Measurements from ENCODE around the gene CAPN1.
A peak's percentile ranks its signal among the peaks of the same experiment; 100 is the strongest.

Gene CAPN1

DNA sequence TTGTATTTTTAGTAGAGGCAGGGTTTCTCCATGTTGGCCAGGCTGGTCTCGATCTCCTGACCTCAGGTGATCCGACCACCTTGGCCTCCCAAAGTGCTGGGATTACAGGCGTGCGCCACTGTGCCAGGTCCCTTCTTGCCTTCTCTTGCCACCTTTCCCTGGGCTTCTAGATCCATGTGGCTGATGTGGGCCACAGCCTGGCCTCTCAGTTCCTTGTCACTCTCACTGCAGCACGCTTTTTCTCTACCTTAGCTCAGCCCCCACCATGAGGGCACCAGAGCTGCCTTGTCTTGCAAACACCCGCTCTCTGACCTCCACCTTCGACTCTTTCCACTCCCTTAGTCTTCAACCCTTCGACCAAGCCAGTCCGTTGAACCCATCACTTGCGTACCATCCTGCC, 7.5 kb downstream of the CAPN1 start:
- DNase-seq (ENCODE audit: low spot score), result no peak

DNA sequence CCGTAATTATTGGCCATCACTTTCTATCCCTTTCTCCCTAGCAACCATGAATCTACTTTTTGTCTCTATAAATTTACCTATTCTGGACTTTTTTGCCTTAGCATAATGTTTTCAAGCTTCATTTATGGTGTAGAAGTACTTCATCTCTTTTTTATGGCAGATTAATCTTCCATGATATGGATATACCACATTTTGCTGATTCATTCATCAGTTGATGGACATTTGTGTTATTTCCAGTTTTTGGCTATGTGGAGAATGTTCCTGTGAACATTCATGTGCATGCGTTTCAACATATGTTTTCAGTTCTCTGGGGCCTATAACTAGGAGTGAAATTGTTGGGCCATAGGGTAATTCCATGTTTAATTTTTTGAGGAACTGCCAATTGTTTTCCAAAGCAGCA, 12.8 kb downstream of the CAPN1 start:
- DNase-seq (ENCODE audit: low spot score), result no peak

DNA sequence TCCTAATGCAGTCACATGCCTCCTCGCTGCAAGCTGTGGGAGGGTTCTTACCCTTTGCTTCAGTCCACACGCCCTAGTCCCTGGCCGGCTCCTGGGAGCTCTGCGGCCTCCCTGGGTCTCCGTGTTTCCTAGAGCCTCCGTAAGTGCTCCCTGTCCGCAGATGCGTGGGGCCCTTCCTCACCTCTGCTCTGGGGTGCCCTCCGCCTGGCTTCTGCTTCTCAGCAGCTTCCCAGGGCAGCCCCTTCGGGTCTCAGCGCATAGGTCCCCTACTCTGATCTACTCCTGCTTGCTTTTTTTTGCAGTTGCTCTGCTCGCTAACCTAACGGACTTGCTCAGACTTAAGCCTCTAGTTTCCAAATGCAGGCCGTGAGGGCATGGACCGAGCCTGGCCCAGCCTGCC, 22.4 kb downstream of the CAPN1 start:
- no peak for DNase-seq (ENCODE audit: low spot score)

DNA sequence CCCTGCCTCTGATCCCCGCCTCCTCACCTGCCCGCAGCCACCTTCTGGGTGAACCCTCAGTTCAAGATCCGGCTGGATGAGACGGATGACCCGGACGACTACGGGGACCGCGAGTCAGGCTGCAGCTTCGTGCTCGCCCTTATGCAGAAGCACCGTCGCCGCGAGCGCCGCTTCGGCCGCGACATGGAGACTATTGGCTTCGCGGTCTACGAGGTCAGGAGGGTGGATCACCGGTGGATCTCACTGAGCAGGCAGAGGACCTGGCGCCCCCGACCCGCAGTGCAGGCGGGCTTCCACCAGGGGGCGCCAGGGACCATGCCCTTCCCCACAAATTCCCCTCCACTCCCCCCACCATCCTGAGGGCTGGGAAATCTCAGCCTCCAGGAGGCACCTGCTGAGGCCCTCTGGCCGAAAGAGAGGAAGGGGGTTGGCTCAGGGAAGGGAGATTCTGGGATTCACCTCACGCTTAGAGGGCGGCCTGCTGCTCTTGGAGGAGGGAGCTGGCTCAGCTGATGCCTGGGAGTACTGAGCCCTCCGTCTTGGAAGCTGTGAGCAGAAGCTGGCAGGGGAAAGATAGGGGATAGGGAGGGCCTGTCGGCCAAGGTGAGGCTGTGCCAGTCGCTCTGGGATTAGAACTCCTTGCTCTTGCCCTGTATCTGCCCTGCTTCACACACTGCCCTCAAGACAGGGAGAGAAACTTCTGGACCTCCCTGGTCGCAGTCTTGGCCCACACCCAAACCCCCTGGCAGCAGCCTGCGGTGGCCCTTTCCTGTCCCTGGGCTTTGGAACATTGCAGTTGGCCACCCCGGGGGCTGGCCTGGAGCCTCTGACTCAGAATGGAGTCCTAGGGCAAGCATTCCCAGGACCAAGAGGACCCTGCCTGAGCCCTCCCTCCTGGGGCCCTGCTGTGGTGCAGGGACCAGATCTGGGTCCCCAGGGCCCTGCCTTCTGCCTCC, 23.2 kb downstream of the CAPN1 start:
- peak; percentile 67 for DNase-seq (ENCODE audit: low spot score)

DNA sequence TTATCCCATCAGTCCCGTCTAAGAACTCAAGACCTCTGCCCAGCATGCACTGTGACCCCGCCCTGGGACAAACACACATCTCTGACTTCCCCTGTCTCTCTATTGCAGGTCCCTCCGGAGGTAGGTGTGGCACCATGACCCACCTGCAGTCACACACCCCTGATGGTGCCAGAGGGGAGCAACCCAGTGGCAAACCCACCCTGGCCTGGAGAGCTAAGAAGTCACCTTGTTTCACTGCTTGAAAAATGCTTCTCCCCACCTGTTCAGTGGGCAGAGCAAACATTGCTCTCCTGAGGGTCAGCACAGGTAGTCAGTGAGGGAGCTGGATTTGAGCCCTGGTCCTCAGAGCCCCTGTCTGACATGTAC, 23.9 kb downstream of the CAPN1 start:
- DNase-seq (ENCODE audit: low spot score), result no peak

DNA sequence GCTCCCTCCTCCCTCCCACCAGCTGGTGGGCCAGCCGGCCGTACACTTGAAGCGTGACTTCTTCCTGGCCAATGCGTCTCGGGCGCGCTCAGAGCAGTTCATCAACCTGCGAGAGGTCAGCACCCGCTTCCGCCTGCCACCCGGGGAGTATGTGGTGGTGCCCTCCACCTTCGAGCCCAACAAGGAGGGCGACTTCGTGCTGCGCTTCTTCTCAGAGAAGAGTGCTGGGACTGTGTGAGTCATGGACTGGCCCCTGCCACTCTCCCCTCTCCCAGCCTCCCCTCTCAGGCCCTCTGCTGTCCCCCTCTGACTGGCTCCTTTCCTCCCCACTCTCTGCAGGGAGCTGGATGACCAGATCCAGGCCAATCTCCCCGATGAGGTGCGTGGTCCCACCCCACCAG, 24.7 kb downstream of the CAPN1 start:
- no peak for DNase-seq (ENCODE audit: low spot score)

DNA sequence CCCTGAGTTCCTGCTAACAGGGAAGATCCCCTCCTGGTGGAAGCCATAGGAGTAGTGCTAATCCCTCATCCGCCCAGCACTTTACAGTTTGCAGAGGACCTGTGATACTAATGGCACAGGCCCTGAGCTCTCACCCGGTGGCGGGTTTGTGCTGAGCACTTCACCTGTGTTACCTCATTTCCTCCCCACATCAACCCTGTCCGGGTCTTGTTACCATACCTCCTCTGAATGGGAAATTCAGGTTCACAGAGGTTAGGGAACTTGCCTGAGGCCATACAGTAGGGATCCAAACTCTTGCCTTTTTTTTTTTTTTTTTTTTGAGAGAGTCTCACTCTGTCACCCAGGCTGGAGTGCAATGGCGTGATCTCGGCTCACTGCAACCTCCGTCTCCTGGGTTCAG, 25.2 kb downstream of the CAPN1 start:
- DNase-seq (ENCODE audit: low spot score), result no peak

DNA sequence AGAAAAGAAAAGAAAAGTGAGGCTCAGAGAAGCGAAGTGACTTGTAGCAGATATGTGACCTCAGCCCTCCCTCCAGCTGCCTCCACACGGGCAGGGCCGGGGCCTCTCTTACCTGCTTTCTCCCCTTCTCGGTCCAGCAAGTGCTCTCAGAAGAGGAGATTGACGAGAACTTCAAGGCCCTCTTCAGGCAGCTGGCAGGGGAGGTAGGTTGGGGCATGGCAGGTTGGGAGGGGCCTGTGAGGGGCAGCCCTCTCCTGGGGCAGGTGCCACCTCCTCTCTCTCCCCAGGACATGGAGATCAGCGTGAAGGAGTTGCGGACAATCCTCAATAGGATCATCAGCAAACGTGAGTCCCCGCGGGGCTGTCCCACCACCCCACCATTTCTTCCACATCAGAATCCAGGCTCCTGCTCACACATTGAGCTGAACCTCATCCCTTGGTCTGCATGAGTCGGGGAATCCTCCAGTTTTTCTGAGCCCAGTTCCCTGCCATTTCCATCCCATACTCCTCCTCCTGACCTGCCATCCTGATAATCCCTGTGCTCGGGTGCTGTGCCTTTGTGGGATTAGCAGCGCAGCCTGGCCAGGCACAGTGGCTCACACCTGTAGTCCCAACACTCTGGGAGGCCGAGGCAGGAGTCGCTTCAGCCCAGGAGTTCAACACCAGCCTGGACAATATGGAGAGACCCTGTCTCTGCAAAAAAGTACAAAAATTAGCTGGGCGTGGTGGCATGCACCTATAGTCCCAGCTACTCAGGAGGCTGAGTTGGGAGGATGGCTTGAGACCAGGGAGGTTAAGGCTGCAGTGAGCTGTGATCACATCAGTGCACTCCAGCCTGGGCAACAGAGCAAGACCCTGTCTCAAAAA, 26.4 kb downstream of the CAPN1 start:
- no peak for DNase-seq (ENCODE audit: low spot score)

DNA sequence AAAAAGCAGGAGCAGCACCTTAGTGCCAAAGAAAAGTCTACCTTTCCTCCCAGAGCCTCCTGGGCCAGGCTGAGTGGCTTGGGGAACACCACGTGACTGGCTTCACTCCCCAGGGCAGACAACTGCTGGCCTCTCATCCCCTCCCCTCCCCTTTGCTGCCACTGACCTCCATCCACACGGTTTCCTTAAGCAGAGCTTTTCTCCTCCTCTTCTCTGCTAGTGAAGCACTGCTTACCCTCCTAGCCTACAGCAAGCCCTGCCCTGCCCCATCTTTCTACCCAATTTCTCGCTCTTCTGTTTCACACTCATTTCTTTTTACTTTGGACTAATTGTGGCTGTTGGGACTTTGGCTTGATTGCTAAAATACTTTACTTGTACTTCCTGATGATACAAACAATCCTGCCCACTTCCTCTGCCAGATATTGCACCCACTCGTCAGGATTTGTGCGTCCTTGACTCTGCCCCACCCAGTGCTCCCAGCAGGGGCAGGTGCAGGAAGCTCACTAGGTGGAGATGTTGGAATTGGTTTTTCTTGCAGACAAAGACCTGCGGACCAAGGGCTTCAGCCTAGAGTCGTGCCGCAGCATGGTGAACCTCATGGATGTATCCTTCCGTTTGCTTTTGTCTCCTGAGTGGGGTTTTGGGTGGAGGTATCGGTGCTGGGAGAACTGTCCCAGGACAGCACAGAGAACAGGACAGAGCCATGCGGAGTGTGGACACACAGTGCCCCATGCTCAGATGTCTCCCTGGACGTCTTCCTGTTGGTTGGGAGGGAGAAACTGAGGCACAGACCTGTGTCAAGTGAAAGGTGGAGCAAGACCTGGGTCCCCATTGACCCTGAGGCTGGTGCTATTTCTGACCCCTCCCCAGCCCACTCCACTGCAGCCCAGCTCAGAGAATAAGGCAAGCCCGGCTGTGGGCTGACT, 27.3 kb downstream of the CAPN1 start:
- no peak for DNase-seq (ENCODE audit: low spot score)

DNA sequence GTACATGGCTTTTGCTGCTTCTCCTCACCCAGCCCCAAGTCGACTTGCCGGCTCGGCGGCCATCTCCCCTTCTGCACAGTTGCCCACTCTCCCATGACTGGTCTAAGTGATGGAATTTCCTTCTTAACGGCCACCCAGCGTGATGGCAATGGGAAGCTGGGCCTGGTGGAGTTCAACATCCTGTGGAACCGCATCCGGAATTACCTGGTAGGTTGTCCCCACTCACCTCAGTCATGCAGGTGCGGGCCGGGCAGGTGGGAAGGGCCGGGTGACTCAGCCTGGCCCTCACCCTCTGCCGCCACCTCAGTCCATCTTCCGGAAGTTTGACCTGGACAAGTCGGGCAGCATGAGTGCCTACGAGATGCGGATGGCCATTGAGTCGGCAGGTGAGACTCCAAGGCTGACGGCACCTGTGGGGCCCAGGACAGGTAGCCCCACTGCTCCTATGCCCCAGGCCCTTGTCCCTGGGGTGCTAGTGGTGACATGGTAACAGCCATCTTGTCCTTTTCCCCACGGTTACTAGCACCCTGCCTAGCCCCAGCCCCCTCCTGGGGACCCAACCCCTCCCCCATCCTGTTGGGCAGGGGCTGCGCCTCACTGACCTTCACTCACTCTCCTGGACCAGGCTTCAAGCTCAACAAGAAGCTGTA, 28.1 kb downstream of the CAPN1 start:
- no peak for DNase-seq (ENCODE audit: low spot score)

DNA sequence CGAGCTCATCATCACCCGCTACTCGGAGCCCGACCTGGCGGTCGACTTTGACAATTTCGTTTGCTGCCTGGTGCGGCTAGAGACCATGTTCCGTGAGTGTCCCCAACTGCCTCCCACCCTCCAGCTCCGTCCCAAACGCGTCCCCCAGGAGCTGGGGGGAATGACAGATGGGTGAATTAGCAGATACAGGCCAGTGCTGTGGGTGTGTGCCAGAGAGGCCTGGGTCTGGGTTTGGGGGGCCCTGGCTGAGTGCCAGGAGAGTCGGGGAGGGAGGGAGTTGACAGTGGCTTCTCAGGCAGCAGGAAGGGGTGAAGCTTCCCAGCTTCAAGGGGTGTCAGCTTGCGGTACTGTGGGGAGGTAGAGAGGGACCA, 28.6 kb downstream of the CAPN1 start:
- DNase-seq (ENCODE audit: low spot score), result no peak

DNA sequence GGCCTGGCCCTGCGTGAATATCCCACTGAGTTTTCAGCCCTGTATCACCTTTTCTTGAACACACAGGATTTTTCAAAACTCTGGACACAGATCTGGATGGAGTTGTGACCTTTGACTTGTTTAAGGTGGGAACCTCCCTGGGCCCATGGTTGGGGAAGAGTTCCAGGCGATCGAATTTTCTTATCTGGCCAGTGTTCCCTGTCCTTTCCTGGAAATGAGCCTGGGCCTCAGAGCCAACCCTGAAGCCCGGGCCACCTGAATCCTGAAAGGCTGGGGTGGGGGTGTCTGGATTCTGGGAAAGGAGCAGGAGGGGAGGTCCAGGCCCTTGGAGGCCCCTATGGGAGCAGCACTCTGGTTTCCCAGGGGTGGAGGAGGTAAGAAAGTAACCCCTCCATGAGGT, 29.0 kb downstream of the CAPN1 start:
- no peak for DNase-seq (ENCODE audit: low spot score)

DNA sequence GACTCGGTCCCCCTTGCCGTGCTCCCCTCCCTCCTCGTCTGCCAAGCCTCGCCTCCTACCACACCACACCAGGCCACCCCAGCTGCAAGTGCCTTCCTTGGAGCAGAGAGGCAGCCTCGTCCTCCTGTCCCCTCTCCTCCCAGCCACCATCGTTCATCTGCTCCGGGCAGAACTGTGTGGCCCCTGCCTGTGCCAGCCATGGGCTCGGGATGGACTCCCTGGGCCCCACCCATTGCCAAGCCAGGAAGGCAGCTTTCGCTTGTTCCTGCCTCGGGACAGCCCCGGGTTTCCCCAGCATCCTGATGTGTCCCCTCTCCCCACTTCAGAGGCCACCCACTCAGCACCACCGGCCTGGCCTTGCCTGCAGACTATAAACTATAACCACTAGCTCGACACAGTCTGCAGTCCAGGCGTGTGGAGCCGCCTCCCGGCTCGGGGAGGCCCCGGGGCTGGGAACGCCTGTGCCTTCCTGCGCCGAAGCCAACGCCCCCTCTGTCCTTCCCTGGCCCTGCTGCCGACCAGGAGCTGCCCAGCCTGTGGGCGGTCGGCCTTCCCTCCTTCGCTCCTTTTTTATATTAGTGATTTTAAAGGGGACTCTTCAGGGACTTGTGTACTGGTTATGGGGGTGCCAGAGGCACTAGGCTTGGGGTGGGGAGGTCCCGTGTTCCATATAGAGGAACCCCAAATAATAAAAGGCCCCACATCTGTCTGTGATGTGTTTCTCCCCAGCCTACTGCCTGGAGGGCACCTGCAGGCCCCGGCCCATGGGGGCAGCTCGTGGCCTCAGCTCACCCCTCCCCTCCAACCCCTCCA, 29.8 kb downstream of the CAPN1 start:
- DNase-seq (ENCODE audit: low spot score), result no peak

DNA sequence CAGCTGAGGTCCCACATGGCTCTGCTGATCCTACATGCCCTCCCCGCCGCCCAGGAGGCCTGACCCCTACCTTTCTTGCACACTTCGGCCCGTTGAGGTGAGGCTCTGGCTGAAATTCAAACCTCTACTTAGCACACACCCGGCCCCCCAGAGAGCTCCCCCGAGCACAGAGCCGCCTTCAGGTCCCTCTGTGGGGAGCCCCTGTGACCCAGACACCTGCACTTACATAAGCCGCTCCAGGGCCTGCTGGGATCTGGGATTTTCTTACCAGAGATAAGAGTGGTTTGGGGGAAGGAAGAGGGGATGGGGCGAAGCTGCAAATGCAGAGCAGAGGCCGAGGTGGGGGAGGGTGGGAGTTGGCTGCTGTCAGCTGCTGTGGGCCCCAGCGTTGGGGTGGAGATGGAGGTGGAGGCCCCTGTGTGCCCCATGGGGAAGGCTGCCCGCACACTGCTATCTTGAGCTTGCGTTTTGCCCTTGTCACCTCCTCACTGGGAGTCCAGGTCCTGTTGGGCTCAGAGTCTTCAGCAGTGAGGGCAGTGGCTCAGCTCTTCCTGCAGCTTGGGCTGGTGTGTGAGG, 30.6 kb downstream of the CAPN1 start:
- DNase-seq (ENCODE audit: low spot score), result no peak

DNA sequence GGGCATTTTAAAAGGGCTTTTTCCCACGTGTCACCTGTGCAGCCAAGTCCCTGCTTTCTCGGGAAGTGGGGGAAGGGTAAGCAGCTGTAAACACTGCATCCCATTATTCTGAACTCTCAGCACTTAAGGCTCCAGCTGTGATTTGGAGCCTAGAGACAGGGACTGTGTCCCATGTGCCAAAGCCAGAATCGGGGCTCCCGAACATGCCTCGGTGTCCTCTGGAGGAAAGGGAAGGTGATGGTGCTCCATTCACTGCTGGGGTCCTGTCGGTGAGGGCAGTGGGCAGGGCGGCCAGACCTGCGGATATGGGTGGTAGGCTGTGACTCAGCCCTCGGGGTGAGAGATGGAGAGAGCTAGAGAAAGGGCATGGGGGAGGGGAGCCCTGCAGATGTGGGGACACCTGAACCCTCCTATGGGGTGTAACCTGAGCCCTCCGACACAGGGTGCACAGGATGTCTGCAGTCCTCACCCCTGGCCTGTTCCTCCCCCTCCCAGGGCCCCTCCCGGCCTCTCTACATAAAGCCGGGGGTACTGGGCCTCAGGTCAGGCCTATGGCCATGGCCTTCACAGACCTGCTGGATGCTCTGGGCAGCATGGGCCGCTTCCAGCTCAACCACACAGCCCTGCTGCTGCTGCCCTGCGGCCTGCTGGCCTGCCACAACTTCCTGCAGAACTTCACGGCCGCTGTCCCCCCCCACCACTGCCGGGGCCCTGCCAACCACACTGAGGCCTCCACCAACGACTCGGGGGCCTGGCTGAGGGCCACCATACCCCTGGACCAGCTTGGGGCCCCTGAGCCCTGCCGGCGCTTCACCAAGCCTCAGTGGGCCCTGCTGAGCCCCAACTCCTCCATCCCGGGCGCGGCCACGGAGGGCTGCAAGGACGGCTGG, 31.8 kb downstream of the CAPN1 start:
- no peak for DNase-seq (ENCODE audit: low spot score)

DNA sequence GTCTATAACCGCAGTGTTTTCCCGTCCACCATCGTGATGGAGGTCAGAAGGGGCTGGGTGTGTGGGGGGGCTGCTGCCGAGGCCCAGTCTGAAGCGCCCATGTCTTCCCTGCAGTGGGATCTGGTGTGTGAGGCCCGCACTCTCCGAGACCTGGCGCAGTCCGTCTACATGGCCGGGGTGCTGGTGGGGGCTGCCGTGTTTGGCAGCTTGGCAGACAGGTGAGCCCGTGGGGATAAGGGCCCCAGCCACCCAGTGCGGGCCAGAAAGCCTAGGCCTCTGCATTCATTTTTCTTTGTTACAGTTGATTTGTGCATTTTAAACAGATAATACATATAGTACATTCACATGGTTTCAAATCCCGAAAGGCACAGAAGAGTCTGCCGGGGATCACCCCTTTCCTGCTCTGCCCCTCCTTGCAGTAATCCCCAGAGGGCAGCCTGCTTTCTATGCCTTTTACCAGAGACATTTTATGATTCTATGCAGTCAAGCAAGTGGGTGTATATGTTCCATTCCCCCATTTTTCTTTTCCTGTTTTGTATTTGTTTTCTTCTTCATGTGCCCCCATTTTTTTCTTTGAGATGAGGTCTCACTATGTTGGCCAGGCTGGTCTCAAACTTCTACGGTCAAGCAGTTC, 32.6 kb downstream of the CAPN1 start:
- no peak for DNase-seq (ENCODE audit: low spot score)

DNA sequence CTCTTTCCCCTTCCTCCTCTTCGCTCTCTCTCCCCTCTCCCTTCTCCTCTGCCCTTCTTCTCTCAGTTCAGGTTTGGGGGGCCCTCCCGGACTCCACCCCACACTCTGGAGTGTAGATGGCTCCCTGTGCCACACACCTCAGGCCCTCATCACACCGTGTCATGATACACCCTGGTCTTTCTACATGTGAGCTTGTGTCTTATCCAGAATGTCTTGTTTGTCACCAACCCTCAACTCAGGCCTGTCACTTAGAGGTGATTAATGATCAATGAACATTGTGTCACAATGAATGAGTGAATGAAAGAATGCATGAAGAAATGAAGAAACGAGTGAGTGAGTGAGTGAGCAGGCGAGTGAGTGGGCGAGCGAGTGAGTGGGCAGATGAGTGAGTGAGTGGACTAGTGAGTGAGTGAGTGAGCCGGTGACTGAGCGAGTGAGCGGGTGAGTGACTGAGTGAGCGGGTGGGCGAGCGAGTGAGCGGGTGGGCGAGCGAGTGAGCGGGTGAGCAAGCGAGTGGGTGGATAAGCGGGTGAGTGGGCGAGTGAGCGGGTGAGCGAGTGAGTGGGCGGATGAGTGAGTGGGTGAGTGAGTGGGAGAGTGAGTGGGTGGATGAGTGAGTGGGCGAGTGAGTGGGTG, 33.8 kb downstream of the CAPN1 start:
- DNase-seq (ENCODE audit: low spot score), result no peak

DNA sequence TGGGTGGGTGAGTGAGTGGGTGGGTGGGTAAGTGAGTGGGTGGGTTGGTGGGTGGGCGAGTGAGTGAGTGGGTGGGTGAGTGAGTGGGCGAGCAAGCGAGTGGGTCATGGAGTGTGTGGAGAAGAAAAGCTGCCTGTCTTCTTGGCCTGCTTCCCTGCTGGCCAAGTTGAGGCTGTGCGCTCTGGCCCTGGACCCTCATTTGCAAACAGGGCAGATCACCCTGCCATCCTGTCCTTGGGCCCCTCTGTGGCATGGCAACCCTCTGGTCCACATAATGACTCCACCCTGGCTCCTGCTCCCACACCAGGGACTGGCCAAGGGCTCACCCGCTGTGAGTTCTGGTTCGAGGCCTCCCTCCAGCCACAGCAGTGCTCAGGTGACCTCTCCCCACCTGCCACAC, 35.1 kb downstream of the CAPN1 start:
- DNase-seq (ENCODE audit: low spot score), result no peak

All from SK-N-DZ (cell line).